Inferior parietal cortex (tissue), 1 donor: Measurements from ENCODE around the gene EXOC3L1.

Experiments used
- DNase-seq: peaks from one replicate; pipeline ENCODE4 v3.0.0-alpha.2; 2016; ENCODE audit errors: extremely low spot score

EXOC3L1 gene, protein sequence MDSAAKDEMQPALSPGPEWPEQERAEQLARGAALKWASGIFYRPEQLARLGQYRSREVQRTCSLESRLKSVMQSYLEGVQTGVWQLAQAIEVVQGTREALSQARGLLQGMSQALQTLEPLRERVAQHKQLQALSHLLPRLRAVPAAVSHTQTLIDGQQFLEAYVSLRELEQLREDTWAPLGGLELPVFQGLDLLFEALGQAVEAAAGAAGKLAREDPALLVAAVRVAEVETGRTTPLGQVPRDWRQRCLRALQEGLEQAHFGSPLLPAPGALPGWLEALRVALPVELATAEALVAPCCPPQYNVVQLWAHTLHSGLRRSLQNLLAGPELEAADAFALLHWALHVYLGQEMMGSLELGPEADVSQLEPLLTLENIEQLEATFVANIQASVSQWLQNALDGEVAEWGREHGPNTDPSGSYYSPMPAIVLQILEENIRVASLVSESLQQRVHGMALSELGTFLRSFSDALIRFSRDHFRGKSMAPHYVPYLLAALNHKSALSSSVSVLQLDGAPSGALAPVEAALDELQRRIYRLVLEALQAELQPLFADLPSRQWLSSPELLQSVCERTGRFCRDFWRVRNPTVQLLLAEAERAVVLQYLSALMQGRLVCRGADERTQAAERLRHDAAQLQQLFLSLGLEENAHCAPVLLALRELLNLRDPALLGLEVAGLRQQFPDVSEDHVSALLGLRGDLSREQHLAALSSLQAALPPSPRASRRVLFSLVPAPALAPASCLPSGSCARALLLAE

DNA sequence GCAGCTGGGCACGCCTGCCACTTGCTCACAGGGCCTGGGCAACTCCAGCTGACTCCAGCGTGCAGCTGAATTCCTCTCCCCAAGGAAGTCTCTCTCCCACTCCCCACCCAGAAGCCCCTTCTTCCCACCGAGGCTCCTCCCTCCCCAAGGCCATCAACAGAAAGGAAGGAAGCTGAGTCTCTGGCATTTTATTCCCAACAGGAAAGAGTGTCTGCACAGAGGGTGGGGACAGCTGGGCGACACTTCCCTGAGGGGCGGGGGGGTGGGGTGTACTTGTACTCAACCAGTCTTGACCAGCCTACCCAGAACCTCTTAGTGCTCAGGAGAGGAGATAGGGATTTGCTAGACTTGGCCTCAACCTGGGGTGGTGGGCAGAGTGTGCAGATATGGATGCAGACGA, at the start of gene EXOC3L1:
Gene EXOC3L1 (minus strand): TSS at position 96 of the 400 bp plus-strand sequence. CDS start 460 bp downstream, outside the sequence.
- no peak for DNase-seq

DNA sequence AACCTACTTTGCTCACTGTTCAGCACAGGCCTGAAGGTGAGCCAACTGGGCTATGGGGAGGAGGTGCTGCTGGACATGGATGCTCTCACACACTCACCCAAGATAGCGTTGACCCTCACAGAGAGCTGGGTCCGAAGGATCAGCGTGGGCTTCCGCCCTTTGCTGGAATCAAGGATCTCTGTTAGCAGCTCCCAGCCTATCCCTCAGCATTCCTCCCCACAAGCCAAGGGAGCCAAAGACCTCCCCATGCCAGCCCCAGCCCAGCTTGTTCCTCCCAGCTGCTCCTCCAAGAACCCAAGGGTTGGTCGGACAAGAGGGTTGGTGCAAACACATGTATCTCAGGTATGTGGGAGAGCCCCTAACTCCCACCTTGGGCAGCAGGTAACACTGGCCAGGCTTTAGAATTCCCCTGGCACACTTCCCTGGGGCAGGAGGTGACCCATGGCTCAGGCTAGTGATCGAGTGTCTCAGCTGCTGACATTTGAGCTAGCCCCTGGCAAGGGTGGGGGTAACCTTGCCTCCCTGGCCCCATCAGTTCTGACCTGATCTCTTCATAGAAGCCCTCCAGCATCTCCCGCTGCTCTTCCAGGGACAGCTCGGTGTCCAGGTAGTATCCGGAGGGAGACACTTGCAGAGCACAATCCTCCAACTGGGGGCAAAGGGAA, 49.0 kb upstream of the EXOC3L1 start:
- DNase-seq, result no peak

DNA sequence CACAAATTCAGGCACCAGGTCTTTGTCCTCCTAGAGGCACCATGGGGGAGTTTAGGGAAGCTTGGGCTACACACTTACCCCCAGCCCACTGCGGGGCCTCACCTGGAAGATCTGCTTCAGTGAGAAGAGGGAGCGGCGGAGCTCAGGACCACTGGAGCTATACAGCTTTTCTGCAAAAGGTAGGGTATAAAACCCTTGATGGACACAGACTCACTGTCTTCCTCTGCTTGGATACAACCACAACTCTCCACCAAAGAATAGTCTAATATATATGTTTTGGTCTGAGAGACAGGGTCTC, 48.3 kb upstream of the EXOC3L1 start:
- no peak for DNase-seq

DNA sequence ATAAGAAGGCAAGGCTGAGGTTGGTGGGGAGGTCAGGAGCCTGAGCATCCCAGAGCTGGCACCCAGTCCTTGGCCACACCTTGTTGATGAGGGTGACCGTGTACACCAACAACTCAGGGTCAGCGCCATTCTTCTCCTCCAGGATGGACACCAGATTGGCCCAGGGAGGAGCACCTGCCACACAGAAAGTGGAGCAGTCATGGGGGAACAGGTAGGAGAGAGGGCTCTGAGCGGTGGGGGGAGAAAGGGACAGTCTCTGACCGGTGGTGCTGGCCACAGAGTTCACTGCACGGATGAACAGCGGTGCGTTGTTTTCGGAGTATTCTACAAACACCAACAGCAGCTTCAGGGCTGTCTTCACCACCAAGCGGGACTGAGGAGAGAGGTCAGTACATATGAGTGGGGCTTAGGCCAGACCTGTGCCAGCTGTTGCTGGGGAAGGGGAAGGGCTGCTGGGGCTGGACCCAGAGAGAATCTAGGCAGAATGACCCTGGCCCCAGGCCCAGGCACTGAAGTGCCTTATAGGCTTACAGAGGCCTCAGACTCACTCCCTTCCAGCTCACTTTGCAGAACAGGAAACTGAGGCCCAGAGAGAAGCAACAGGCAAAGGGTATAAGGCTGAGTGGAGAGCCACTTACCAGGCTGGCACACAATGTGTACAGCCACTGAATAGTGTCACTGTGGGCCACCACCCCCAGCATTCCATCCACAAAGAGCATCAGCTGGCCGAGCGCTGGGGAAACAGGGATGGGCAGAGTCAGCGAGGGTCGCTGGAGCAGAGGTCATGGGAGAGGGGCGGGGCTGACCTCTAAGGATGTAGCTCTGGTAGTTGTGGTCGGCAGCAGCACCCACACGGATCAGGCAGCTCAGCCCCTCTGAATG, 47.7 kb upstream of the EXOC3L1 start:
- DNase-seq, result no peak

DNA sequence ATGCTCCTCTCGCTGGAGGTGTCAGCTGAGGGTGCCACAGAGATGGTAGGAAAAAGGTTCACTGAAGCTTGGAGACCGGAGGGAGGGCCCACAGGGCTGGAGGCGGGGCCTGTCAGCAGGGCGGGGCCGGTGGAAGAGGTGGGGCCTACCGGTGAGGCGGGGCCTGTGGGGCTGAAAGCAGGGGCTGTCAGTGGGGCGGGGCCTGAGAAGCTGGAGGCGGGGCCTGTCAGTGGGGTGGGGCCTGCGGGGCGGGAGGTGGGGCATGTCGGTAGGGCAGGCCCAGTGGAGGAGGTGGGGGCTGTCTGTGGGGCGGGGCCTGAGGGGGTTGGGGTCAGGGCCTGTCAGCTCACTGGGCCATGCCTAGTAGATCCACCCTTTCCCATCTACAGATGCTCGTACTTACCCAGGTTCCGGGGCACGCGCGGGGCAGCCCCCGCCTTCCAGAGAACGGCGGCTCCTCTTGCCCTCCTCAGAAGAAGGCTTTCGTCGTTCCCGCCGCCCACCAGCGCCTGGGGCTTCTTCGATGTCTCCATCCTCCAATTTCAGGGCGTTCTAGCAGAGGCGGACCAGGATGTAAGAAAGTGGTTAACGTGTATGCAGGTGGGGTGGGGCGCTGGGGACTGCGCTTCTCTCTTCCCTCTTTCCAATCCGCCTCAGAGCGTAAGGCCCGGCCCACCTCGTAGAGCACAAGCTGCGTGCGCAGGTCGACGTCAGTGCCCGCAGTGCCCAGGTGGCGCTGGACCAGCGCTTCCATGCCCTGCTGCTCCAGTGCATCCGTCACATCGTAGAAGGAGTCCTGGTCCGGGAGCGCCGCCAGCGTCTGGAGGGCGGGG, 46.8 kb upstream of the EXOC3L1 start:
- no peak for DNase-seq

DNA sequence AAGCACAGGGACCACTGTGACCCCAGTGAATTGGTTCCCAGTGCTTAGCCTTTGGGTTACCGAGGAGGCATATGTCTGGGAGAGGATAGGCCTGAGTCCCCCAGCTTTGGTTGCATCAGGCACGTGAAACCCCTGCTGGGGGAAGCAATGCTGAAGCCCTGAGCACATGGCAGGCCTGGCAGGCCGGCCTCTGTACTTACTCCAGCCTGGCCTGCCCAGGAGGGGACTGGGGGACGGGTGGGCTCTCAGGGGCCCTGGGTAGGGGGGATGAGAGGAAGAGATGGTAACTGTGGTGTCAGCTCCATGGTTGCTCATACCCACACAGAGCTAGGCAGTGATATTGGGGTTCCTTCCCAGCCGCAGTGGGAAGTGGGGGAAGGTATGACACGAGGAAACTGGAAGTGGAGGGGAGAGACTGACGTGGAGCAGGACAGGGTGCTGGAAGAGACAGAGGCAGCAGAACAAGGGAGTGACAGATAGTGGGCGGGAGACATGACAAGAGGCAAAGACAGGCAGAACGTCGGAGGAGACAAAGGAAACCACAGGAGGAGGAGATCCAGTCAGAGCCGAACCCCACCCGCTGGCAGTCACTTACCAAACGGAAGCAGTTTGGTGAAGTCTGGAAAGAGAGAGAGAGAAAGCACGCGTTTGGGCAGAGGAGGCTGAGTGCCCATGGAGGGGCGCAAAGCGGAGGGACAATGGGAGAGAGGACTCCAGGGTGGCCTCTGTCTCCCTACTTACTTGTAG, 46.1 kb upstream of the EXOC3L1 start:
- no peak for DNase-seq

DNA sequence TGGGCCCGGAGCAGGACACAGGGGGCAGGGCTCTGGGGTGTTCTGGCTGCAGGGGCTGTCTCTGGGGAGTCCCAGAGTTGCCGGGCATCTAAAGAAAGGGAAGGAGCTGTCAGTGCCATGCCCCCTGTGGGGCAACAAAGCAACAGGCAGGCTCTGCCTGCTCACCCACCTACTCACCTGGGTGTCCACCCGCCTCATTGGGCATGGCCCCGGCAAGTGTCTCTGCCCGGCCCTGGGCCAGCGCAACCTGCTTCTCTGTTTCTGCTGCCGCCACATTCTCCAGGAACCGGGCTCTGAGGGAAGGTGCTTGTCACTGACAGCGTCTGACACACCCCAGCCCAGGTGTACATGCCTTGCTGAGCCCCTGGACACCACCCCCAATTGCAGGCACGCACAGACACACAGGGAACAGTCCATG, 44.3 kb upstream of the EXOC3L1 start:
- DNase-seq, result no peak

DNA sequence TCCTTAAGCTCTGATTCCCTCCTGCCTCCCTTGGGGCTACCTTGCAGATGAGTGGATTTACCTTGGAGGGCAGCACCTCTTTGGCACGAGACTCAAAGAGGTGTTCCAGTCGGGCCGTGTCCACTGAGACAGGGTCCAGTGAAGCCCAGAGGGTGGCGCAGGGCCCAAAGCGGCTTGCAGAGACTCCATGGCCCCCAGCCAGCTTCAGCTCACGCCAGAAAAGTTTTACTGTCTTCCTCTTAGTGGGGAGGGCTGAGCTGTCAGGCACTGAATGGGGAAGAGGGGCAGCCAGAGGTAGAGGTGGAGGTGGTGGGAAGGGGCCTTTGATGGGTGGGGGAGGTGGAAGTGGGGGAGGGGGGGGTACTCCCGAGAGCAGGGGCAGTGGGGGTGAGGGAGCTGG, 43.7 kb upstream of the EXOC3L1 start:
- no peak for DNase-seq

DNA sequence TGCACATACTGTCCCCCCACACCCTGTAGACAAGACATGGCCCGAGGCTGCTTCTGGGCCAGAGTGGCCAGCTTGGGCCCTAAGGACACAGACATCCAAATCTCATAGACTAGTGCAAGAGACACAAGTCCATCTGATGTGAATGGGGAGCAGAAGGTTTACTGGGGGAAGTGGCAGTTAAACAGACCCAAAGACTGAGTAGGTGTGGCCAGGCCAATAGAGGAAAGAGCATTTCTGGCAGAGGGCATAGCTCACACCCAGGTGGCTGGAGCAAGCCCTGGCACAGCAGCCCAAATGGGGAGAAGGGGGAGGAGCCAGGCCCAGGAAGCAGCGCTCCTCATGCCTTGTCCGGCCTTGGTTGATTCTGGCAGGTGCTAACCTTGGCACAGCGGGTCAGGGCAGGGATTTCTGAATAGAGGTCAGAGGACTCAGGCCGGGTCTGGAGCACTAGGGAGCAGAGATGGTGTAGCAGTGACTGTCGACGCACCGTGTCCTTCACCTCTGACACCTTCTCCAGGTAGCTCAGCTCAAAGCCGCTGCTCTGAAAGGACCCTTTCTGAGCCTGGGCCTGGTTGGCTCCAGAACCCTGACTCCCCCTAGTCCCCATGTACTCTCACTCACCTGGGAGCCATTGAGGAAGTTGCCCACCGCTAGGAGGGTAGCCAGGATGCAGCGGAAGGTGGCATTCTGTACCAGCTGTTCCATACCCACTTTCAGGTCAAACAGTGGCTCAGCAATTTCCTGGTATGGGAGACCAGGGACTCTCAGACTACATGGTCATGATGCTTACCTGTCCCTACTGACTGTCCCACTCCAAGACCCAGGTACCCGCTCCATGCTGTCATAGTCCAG, 41.1 kb upstream of the EXOC3L1 start:
- no peak for DNase-seq

DNA sequence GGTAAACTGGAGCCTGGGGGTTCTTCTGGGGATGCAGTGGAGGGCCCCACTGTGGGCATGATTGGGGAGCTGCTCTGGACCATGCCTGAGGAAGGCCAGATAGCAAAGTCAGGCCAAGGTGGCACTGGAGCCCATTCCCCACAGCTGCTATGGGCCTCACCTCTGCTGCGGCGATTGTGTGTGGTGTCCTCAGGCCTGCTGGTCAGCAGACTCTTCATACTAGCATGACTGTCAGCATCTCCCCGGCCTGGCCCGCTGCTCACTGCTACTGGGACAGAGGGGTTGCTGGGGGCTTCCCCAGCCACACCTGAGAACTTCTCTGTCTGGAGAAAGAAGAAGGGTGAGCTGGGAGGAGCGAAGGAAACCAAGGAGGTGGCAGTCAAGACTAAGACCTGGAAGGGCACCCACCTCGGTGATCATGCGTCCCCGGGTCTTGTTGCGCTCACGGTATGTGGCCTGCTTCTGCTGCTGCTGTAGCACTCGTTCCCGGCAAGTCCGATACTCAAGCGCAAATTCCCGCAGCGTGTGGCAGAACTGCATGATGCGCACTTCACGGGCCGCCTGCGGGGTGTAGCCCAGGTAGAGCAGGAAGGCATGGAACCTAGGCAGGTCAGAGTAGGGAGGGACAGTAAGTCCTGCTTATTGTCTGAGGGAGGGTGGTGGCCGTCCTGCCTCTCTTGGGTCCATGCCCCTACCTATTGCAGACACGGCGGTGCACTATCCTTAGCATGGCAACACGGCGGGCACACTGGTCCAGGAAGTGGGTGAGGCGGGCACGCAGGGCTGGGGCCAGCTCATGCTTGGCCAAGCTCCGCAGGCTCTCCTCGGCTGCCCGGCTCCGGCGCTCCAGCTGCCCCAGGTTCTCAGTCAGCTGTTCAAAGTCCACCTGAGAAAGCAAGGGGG, 40.2 kb upstream of the EXOC3L1 start:
- DNase-seq, result no peak

DNA sequence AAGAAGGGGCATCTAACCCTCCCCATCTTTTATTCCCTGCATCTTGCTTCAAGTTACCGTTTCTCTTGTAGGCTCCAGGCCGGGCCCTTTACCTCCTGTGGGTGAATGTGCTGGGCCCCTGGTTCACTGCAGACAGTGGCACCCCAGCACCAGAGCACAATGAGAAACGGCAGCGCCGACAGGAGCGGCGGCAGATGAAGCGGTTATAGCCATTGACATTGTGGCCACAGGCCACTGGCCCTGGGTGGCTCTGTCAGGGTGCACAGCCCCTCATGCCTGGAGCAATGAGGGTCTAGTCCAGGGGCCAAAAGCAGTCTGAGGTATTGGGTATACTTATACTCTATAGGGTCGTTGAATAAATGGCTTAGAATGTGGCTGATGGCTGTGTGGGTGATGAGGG, 39.0 kb upstream of the EXOC3L1 start:
- DNase-seq, result no peak

DNA sequence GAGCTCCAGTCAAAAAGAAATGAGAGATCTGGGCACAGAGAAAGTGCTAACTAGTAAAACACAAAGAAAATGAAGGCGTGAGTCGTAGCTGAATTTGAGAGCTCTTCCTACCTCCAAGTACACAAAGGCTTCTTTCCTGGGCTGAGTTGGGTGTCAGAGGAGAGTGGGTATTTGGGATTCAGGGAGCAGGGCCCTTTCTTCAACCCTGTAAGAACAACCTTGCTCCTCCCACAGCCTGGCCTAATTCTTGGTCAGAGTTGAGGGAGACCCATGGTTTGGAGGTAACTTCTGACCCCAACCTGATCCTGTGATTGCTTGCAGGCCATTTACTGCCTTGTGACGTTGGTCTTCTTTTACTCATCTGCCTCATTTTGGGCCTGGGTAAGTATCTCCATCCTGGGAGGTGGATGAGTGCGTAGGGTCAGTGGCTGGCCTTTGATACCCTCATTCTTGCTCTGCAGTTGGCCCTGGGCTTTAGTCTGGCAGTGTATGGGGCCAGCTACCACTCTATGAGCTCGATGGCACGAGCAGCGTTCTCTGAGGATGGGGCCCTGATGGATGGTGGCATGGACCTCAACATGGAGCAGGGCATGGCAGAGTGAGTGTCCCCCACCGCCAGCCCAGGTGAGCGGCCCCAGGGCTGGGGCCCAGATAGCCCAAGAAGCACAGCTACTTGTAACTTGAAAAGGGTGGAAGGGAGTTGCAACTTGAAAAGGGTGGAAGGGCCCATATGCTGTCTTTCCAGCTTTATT, 38.3 kb upstream of the EXOC3L1 start:
- DNase-seq, result no peak

DNA sequence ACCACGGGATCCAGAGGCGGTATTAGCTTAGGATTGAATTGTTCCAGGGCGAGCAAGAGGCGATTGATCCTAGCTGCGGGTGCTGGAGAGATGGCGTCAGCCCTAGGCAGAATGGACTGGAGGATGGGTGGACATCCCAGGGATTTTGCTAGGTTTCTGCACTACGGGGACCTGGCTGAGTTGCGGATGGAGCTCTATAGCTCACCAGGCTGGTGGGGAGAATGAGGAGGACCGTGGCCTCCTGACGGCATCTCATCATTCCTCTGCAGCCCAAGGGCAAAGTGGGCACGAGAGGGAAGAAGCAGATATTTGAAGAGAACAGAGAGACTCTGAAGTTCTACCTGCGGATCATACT, 37.6 kb upstream of the EXOC3L1 start:
- no peak for DNase-seq

DNA sequence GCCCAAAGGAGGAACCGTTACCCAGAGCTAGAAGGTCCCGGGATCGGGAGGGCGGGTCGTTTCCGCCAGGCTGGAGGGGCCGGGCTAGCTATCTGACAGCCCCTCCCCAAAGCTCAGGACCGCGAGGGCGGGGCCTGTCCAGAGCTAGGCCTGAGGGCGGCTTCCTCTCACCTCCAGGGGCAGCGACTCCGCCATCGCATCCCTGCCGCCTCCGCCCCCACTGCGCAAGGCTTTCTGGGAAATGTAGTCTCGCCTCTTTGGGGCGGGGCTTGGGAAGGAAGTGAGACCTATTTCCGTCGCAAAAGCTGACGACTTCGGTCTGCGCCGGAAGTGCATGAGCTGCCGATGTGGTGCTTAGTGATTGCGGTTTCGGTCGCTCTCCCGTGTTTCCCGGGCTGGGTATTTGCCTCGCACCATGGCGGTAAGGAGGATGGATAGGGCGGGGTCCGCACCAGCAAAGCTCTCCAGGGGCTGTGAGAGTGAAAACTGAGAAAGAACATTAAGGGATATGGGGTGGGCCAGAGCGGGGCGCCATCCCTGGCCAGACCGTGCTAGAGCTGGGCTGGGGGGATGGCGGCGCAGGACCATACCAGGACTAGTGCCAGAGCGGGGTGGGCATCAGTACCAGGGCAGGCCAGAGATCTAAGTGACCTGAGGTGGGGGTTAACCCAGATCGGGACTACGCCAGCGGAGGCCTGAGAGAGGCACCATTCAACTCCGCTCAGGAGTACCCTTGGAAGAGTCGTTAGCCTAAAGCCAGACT, 37.0 kb upstream of the EXOC3L1 start, which contains the start of gene TMEM208:
Gene TMEM208 (plus strand): TSS at position 327 of the 763 bp plus-strand sequence. CDS start 89 bp downstream, at position 416.
- DNase-seq, result peak; percentile 99

DNA sequence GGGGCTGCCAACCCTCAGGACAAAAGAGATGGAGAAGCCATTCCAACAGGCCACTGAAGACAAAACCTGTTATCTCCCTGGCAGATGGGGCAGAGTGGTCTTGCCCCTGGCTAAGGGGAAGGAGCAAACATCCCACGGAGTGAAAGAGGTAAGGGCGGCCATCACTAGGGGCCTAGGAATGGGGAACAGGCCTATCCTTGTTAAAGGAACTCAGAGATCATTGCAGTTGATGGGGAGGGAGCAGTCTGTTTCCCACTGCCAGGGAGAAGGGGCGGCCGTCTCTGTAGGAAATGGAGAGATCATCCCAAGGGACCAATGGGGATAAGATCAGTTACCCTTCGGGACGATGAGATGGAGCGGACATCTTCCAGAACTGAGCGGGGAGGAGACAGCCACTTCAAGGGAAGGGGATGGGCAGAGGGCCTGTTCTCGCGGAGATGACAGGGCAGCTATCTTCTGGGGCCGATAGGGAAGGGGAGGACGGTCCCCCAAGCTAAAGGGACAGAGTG, 36.4 kb upstream of the EXOC3L1 start:
- DNase-seq, result no peak

DNA sequence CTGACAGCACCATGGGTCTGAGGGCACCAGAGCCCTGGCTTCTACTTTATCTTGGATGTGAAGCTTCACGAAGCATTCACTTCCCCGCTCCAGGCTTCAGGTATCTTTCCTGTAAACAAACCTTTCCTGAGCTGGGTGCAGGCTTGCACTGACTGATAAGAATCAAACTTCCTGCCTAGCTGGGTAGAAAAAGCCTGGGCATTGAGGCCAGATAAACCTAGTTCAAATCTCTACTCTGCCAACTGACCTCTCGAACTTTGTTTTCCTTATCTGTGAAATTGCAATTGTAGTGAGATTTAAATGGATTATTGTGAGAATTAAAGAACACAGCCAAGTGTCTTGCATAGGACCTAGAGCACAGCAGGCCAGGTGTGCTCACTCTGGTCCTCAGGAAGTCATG, 34.1 kb upstream of the EXOC3L1 start:
- DNase-seq, result no peak
